IMR-90 (cell line): ENCODE results near the gene NUP50.

Source experiments
- BHLHE40 ChIP-seq: fragments of 150-350 bp; IDR thresholded peaks from 2 replicates; pipeline ENCODE4 v1.6.1; 2016; ENCODE audit warnings: mild to moderate bottlenecking, low read depth, low read length
- CHD1 ChIP-seq: IDR thresholded peaks from 2 replicates; pipeline ENCODE4 v1.6.1; 2012; ENCODE audit warnings: low read depth, low read length, improper control_type of control experiment
- CTCF ChIP-seq: conservative IDR thresholded peaks from 2 replicates; pipeline ENCODE4 v1.5.1; 2012; ENCODE audit warnings: mild to moderate bottlenecking, low read depth, low read length, improper control_type of control experiment
- FOS ChIP-seq: fragments of 150-350 bp; IDR thresholded peaks from 2 replicates; pipeline ENCODE4 v1.6.1; 2016; ENCODE audit warnings: low read depth, low read length
- MAFK ChIP-seq: IDR thresholded peaks from 2 replicates; pipeline ENCODE4 v1.6.1; 2012; ENCODE audit warnings: low read depth, low read length, improper control_type of control experiment
- MAZ ChIP-seq: IDR thresholded peaks from 2 replicates; pipeline ENCODE4 v1.6.1; 2012; ENCODE audit warnings: low read depth, mild to moderate bottlenecking, low read length, improper control_type of control experiment, moderate library complexity, borderline replicate concordance
- NFE2L2 ChIP-seq: fragments of 150-350 bp; IDR thresholded peaks from 2 replicates; pipeline ENCODE4 v1.6.1; 2016; ENCODE audit warnings: low read depth, mild to moderate bottlenecking, low read length
- POLR2A ChIP-seq: IDR thresholded peaks from 2 replicates; pipeline ENCODE4 v1.6.1; 2012; ENCODE audit warnings: mild to moderate bottlenecking, low read depth, low read length
- RAD21 ChIP-seq: IDR thresholded peaks from 2 replicates; pipeline ENCODE4 v1.6.1; 2012; ENCODE audit warnings: low read length, improper control_type of control experiment
- RCOR1 ChIP-seq: IDR thresholded peaks from 2 replicates; pipeline ENCODE4 v1.6.1; 2012; ENCODE audit warnings: mild to moderate bottlenecking, low read length, improper control_type of control experiment; ENCODE audit not compliant: insufficient replicate concordance
- RFX5 ChIP-seq: IDR thresholded peaks from 2 replicates; pipeline ENCODE4 v1.8.0; 2012; ENCODE audit warnings: low read depth, mild to moderate bottlenecking, low read length, moderate library complexity
- SMC3 ChIP-seq: fragments of 150-350 bp; IDR thresholded peaks from 2 replicates; pipeline ENCODE4 v1.6.1; 2016; ENCODE audit warnings: low read depth, mild to moderate bottlenecking, antibody characterized with exemption, low read length, moderate library complexity
- TF ChIP-seq, protein P1 (sequence below): fragments of 150-350 bp; IDR thresholded peaks from 2 replicates; pipeline ENCODE4 v1.6.1; 2017; ENCODE audit warnings: mild to moderate bottlenecking, antibody characterized with exemption, low read length, low read depth

DNA sequence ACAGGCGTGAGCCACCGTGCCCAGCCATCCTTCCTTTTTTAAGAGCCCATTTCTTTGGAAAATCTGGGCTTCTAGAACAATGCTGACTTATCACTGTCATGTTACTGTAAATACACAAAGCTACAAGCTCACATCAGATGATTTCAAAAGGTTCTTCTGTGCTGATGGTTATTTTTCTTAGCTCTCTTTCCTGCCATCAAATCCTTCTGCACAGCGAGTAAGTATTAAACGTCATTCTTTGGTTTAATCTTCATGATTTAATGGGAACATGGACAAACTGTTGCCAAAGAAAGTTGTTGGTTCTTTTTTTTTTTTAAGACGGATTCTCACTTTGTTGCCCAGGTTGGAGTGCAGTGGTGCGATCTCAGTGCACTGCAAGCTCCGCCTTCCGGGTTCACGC lies 43.3 kb upstream of the NUP50 start:
- TF ChIP-seq POLR2A, result no peak
- TF ChIP-seq CTCF, result no peak
- TF ChIP-seq RAD21, result no peak
- TF ChIP-seq, protein P1, sequence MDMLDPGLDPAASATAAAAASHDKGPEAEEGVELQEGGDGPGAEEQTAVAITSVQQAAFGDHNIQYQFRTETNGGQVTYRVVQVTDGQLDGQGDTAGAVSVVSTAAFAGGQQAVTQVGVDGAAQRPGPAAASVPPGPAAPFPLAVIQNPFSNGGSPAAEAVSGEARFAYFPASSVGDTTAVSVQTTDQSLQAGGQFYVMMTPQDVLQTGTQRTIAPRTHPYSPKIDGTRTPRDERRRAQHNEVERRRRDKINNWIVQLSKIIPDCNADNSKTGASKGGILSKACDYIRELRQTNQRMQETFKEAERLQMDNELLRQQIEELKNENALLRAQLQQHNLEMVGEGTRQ, result no peak
- no peak for TF ChIP-seq CHD1
- no peak for TF ChIP-seq NFE2L2
- TF ChIP-seq SMC3, result no peak
- TF ChIP-seq FOS, result no peak
- no peak for TF ChIP-seq MAFK
- no peak for TF ChIP-seq RFX5
- no peak for TF ChIP-seq RCOR1
- TF ChIP-seq BHLHE40, result no peak
- no peak for TF ChIP-seq MAZ
